LNCaP clone FGC (cell line): ENCODE measurements around the gene STARD7.
A peak's percentile ranks its signal among the peaks of the same experiment; 100 is the strongest.

Experiments
- DNase-seq: peaks from one replicate; pipeline ENCODE4 v3.0.0-alpha.2; 2011; ENCODE audit warnings: low read depth
- H3K4me3 ChIP-seq: 2 replicates; pipeline ENCODE4 v1.5.1; 2011; ENCODE audit warnings: mild to moderate bottlenecking, low read depth, low read length, control low read depth
- CTCF ChIP-seq: IDR thresholded peaks from 2 replicates; pipeline ENCODE4 v1.5.1; 2012; ENCODE audit warnings: mild to moderate bottlenecking; ENCODE audit not compliant: control insufficient read depth, insufficient read depth; ENCODE audit errors: extremely low read depth

The STARD7 gene

DNA sequence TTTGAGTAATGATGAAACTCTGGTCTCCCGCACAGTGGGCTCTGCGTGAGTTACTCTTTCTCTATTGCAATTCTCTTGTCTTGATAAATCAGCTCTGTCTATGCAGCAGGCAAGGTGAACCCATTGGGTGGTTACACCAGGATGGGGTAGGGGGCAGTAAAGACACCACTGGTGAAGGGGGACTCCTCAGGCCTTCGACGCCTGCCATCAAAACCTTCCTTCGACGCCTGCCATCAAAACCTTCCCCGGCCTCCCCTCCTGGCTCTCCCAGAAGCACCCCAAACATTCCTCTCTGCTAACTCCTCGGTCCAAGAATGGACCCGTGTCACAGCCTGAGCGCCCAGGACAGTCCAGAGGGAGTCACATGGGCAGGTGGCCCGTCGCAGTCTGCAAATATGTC lies 4.8 kb upstream of the STARD7 start:
- H3K4me3 ChIP-seq, result no peak overlapping the region
- TF ChIP-seq CTCF, result no peak
- DNase-seq, result no peak

DNA sequence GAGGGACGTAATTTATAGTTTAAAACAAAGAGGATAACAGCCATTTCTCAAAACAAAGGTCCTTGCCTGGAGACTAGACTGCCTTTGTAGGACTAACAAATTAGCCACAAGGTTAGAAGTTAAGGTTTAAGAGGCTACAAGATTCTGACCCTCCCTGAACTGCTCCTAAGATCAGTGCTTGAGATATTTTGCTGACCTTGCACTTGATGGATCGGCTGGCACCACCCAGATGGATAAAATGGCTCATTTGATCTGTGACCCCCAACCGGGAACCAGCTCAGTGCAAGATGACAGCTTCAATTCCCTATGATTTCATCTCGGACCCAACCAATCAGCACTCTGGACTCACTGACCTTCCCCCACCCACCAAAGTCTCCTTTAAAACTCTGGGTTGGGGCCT lies 3.7 kb upstream of the STARD7 start:
- DNase-seq, result no peak
- no peak for TF ChIP-seq CTCF
- H3K4me3 ChIP-seq, result no peak overlapping the region

DNA sequence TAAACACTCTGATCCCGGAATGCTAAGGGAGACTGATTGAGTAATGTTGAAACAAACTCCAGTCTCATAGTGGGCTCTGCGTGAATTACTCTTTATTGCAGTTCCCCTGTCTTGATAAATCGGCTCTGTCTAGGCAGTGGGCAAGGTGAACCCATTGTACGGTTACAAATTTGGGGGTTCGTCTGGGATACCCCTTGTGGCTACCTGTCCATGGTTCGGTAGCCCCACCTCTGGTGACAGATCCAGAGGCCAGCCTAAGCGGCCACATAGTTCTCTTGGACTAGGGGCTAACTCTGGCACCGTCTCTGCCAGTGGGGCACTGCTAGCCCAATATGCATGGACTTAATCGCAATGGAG lies 1.1 kb upstream of the STARD7 start:
- no peak for TF ChIP-seq CTCF
- peak overlapping the region; percentile 92 for H3K4me3 ChIP-seq
- DNase-seq, result no peak

DNA sequence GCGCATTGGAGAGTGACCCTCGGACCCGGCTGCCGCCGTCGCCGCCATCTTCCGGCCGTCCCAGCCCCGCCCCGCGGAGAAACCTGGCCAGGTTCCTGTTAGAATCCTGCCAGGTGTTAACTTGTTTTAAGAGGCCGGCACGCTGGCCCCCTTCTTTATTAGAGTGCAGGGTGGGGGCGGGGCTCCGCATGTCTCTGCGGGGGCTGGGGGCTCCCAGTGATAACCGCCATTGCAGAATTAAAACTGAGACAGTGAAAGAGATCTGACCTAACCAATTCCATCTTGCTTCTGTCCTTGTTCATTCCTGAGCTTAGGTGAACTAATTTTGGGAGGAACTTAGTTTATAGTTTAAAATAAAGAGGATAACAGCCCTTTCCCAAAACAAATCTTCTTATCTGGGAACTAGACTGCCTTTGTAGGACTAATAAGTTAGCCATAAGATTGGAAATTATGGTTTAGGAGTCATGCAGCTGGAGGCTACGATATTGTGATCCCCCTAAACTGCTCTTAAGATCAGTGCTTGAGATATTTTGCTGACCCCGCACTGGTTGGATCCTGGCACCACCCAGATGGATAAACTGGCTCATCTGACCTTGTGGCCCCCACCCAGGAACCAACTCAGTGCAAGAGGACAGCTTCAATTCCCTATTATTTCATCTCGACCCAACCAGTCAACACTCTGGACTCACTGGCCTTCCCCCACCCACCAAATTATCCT lies 543 bp upstream of the STARD7 start:
- no peak for TF ChIP-seq CTCF
- DNase-seq, result no peak
- H3K4me3 ChIP-seq, result peak overlapping the region; percentile 92

DNA sequence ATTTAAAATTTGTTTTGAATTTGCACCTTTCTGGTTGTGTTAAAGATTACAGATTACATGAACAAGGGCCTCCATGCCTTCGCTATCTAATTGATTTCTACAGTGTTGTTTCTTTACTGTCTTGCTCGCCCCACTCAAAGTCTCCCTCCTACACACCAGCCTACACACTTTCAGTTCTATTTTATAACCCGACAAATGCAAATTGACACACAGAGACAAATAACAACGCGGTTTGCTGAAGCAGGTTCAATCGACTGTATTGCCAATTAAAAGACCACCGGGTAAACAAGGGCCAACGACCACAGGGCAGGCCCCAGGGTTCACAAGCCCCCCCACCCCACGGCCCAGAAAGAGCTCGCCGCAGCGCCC lies 869 bp downstream of the STARD7 start:
- TF ChIP-seq CTCF, result no peak
- no peak for DNase-seq
- H3K4me3 ChIP-seq, result peak overlapping the region; percentile 92

DNA sequence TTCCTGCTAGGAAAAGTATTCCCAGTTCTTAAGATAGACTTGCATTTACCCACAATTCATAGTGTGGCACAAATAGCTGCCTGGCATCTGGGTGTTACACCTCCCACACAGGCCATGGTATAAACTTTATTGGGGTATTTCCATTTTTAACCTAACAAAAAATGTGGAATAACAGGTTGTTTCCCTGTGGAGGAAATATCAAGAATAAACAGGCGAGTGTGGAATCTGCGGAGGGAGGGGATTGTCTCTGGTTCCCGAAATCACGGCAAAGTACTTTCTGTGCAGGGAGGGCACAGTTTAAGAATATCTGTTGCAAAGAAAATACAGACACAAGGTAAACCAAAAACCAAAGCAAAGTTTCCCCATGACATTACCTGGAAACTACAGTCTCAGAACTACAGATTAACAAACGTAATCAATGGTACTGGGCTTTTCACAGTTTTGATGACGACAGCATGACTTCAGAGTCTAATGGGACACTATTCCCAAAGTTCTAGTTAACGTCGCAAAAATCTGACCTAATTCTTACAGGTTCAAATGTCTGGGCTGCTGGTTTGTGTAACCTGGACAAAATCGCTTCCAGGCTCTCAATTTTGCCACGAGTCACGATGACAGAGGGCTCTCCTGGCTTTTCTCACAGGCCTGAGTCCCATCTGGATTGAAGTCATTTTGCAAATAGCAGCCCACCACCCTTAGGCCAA lies 1.4 kb downstream of the STARD7 start:
- DNase-seq, result no peak
- H3K4me3 ChIP-seq, result peak overlapping the region; percentile 92
- no peak for TF ChIP-seq CTCF

- DNase-seq, result no peak
- no peak for TF ChIP-seq CTCF
- peak overlapping the region; percentile 30 for H3K4me3 ChIP-seq
These were observed 2.7 kb downstream of the STARD7 start for GRCh38 chr2:96205888-96206287.
